Astrocyte of the cerebellum (primary cell): ENCODE results near the gene MS4A4E.

Experiments used
- DNase-seq: peaks from one replicate; pipeline ENCODE4 v3.0.0-alpha.2; 2011; ENCODE audit warnings: low read depth
- H3K4me3 ChIP-seq: 2 replicates; pipeline ENCODE4 v1.5.1; 2011; ENCODE audit warnings: mild to moderate bottlenecking, low read depth, low read length, moderate library complexity
- in situ Hi-C: cut with HindIII; loops from 2 replicates; pipeline ENCODE4 v1.10.0; 2017; ENCODE audit warnings: low sequenced_read_pairs
- TF ChIP-seq, protein P1 (sequence below): IDR thresholded peaks from 2 replicates; pipeline ENCODE4 v1.5.1; 2012; ENCODE audit warnings: low read length, low read depth, moderate library complexity, mild to moderate bottlenecking; ENCODE audit errors: missing control alignments

MS4A4E gene

DNA sequence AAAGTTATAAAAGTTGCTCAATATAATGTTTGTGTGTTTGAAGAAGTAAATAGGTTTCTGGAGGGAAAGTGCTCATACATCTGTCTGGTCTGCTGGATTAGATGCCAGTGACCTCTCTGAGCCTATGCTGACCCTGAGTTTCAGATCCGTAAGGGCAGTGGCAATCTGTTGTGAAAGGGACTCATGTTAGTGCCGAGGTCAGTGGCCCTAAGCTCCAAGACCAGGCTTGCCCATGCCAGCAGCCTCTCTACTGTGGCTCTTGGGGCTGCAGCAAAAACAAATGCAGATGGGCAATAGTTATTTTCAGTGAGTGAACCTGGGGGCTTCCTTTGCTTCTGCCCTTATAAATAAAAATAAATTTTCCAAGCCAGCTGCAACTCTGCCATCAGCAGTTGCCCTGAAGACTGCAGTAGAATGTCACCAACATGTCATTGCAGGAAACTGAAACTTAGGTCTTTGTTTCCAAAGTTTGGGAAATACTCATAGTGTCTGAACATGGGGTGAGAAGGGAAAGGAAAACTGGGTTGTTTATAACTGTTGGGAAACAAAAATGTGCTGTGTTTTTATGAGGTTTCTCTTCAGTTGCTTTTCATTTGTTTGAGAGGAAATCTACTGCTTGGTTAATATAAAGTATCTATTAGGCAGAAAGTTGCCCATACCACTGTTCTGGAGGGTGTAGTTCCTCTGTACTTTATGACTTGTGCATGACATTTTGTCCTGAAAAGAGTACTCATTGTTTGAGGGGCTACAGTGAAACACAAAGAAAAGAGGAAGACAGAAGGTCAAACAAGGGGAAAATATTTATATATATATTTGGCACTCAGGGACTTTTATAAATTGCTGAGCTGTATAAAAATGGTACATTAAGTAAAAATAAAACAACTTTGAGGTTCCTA is 9.5 kb upstream of the MS4A4E start:
- DNase-seq: no peak
- no peak overlapping the region for H3K4me3 ChIP-seq
- in situ Hi-C loops: no loop called here
- TF ChIP-seq, protein P1, sequence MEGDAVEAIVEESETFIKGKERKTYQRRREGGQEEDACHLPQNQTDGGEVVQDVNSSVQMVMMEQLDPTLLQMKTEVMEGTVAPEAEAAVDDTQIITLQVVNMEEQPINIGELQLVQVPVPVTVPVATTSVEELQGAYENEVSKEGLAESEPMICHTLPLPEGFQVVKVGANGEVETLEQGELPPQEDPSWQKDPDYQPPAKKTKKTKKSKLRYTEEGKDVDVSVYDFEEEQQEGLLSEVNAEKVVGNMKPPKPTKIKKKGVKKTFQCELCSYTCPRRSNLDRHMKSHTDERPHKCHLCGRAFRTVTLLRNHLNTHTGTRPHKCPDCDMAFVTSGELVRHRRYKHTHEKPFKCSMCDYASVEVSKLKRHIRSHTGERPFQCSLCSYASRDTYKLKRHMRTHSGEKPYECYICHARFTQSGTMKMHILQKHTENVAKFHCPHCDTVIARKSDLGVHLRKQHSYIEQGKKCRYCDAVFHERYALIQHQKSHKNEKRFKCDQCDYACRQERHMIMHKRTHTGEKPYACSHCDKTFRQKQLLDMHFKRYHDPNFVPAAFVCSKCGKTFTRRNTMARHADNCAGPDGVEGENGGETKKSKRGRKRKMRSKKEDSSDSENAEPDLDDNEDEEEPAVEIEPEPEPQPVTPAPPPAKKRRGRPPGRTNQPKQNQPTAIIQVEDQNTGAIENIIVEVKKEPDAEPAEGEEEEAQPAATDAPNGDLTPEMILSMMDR: no peak

DNA sequence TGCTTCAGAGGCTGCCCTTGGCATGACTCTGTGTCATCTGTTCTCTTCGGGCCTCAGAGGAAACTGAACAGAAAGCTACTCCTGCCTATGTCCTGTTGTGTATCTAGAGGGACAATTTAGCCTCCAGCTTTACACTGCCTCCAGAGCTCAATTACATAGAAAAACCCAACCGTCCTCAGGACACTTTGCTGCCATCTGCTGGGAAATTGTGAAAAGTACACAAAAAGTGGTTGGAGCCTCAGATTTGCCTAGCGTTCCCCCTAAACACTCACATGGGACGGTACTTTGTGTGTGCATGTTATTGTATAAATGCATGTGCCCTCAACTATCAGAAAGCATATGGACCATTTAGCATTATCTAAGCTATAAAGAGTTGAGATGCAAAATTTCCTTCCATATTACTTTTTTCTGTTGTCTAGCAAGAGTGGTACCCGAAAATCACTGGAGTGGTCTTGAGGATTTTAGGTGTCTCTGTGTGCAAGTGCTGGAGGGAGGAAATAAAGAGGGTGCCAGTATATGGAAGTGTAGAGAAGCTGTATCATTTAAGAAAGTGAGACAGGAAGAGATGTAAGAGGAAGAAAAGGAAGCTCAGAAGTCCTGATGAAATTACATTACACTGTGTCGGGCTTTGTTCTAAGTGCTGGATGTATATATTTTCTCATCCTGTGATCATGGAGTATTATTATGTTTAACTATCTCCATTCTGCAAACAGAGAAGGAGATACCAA is 8.7 kb upstream of the MS4A4E start:
- in situ Hi-C loops: no loop called here
- TF ChIP-seq, protein P1: no peak
- no peak overlapping the region for H3K4me3 ChIP-seq
- DNase-seq: no peak

DNA sequence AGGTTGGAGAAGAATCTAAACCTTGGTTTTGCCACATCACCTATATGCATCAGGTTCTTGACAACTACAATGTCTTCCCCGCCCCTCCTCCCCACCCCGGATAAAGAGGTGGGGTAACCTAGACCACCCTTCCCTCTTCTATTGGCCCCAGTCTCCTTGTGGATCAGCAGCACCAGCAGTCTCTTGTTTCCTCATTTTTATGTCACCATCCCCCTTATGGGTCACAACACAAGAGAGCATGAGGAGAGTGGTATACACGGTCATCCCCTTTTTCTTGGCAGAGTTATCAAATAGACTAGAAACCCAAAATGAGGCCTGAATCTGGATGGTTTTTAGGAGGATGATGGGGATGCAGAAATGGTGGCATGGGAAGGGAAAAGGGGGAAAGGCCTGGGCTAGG is 1.2 kb downstream of the MS4A4E start:
- no peak overlapping the region for H3K4me3 ChIP-seq
- no peak for DNase-seq
- TF ChIP-seq, protein P1: no peak
- in situ Hi-C loops: no loop called here

DNA sequence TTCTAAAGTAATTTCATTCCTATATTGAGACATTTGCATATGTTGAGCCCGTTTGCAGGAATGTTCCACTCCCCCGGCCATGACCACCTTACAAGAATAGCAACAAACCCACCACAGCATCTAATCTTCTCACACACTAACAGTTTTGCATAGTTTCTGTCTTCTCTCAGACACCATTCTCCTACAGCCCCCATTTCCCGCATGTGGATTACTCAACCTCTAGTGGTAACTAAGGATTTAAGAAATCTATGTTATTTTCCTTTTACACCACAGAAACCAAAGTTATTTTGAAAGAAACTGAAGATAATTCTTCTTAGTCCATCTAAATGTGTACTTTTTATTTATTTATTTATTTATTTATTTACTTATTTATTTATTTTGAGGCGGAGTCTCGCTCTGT is 2.3 kb downstream of the MS4A4E start:
- in situ Hi-C loops: no loop called here
- no peak overlapping the region for H3K4me3 ChIP-seq
- TF ChIP-seq, protein P1: no peak
- no peak for DNase-seq

DNA sequence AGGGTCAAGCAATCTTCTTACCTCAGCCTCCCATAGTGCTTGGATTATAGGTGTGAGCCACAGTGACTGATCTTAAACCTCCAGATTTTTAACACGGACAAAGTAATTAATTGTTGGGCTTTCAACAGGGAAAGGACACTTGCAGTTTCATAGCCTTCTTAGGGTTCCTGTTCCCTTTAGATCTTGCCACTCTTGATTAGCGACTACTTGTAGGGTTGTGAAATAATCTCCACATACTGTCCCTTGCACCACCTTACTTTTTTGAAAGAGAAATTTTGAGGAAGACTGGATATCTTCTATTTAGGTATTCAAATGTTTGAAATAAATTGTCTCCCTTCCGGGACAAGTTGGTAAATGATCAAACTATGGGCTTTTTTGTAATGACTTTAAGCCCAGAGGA is 7.6 kb downstream of the MS4A4E start:
- in situ Hi-C loops: no loop called here
- no peak overlapping the region for H3K4me3 ChIP-seq
- TF ChIP-seq, protein P1: no peak
- DNase-seq: no peak

DNA sequence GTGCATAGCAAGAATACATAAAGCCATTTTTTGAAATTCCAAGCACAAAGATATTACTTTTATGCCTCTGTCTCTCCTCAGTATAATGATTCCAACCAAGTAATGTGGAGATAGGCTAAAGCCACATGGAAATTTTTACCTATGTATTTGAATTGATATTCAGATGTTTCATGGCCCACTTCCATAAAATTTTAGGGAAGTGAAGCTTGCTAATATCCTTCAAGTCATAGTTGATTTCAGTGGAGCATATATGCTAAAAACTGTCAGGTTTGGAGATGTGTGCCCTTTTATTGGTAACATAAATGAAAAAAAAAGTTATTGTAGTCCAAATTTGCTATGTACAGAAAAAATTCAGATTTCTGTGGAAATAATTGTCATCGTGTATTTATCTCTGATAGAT is 12.3 kb downstream of the MS4A4E start:
- no peak for DNase-seq
- TF ChIP-seq, protein P1: no peak
- in situ Hi-C loops: no loop called here
- H3K4me3 ChIP-seq: no peak overlapping the region
